Endodermal cell (in vitro differentiated cells): ENCODE measurements around the gene TNFRSF25. TPM values are rescaled to one million over a fixed set of nuclear protein-coding genes. Genes with fewer than 3 reads are reported as not detected.
A peak's percentile ranks its signal among the peaks of the same experiment; 100 is the strongest.

Experiments used
- DNase-seq: peaks from one replicate; pipeline ENCODE4 v3.0.0-alpha.2; 2017
- H3K27ac ChIP-seq: 2 replicates; pipeline ENCODE4 v1.5.1; 2013; ENCODE audit warnings: mild to moderate bottlenecking, low read depth, low read length, moderate library complexity
- H3K27me3 ChIP-seq: 2 replicates; pipeline ENCODE4 v1.6.1; 2013; ENCODE audit warnings: mild to moderate bottlenecking, low read length, moderate library complexity; ENCODE audit not compliant: insufficient read depth, control insufficient read depth, poor library complexity, severe bottlenecking
- H3K36me3 ChIP-seq: 2 replicates; pipeline ENCODE4 v1.7.0; 2013; ENCODE audit warnings: mild to moderate bottlenecking, low read length, moderate library complexity; ENCODE audit not compliant: control insufficient read depth, insufficient read depth
- H3K4me1 ChIP-seq: one replicate; pipeline ENCODE4 v1.7.0; 2013; ENCODE audit warnings: low read length; ENCODE audit not compliant: control insufficient read depth, insufficient read depth
- H3K4me3 ChIP-seq: 2 replicates; pipeline ENCODE4 v1.5.1; 2013; ENCODE audit warnings: mild to moderate bottlenecking, low read length, moderate library complexity
- H3K9ac ChIP-seq: 2 replicates; pipeline ENCODE4 v1.6.1; 2013; ENCODE audit warnings: mild to moderate bottlenecking, low read length, moderate library complexity; ENCODE audit not compliant: poor library complexity, severe bottlenecking; ENCODE audit errors: extremely low read depth
- H3K9me3 ChIP-seq: 2 replicates; pipeline ENCODE4 v1.6.1; 2013; ENCODE audit warnings: mild to moderate bottlenecking, low read length, moderate library complexity; ENCODE audit not compliant: control insufficient read depth
- H3K27ac Mint-ChIP-seq: 2 replicates; pipeline ENCODE4 v1.8.0; 2020; ENCODE audit warnings: mixed read lengths
- H3K27me3 Mint-ChIP-seq: 2 replicates; pipeline ENCODE4 v1.8.0; 2021; ENCODE audit warnings: mild to moderate bottlenecking, mixed read lengths; ENCODE audit not compliant: insufficient read depth
- H3K36me3 Mint-ChIP-seq: 2 replicates; pipeline ENCODE4 v1.8.0; 2020; ENCODE audit warnings: low read depth, mixed read lengths
- H3K4me1 Mint-ChIP-seq: 2 replicates; pipeline ENCODE4 v1.8.0; 2020; ENCODE audit warnings: mixed read lengths
- H3K4me3 Mint-ChIP-seq: 2 replicates; pipeline ENCODE4 v1.8.0; 2020; ENCODE audit warnings: mild to moderate bottlenecking, moderate library complexity, mixed read lengths
- H3K9me3 Mint-ChIP-seq: 2 replicates; pipeline ENCODE4 v1.8.0; 2020; ENCODE audit warnings: mild to moderate bottlenecking, mixed read lengths
- WGBS, 2 experiments: methylation state at CpG; one replicate each; pipeline versions ENCODE4 v1.1.5 to v1.1.7; 2013; ENCODE audit warnings: missing lambda C conversion rate in 2 of 2, mixed read lengths in 1 of 2; ENCODE audit not compliant: insufficient coverage in 1 of 2, insufficient read length in 1 of 2; 5-methylcytosine and 5-hydroxymethylcytosine counted together
- total RNA-seq, 2 donors: library from RNA; stranded (reverse); fragmentation: NEBNext Ultra II Directional in 1 of 2; extraction: Animal tissue kit (Norgen Biotek cat#: 25700) in 1 of 2; gene quantifications; 2 replicates in 1 of 2; 3 replicates in 1 of 2; pipeline ENCODE4 v1.2.1, GENCODE V29; 2021
- TF ChIP-seq, protein P1 (sequence below): fragments of 200-600 bp; sonication (generic); conservative IDR thresholded peaks from 2 replicates; pipeline ENCODE4 v1.5.0; 2021; ENCODE audit warnings: antibody characterized with exemption, mild to moderate bottlenecking

The TNFRSF25 gene
- total RNA-seq, 2 donors from 2014 or later = 25.9 to 26.9 TPM

DNA sequence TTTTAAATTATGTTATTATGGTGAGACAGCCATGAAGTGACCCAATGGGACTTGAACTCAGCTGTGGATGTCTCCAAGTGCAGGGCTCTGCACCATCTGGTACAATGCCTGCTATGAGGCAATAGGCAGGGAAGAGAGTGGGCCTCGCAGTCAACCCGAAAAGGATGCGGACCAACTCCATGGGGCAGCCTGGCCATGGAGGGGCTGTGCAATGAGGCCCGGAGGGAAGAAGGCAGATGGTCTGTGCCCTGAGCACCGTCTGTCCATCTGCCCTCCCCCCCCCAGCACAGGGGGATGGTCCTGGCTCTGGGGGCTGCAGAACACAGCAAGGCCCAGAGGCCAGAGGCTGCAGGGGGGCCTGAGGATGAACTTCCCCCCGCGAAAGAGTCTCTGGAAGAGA lies 24.4 kb downstream of the TNFRSF25 start:
- Mint-ChIP-seq H3K27ac (no peak overlapping the region), H3K4me1 (peaks cover 3% of the 10 kb centered on the region), H3K9me3 (no peaks in the 10 kb centered on the region), H3K4me3 (no peak overlapping the region), H3K36me3 (no peaks in the 10 kb centered on the region), H3K27me3 (peaks cover 43% of the 10 kb centered on the region)
- H3K36me3 ChIP-seq = no peaks in the 10 kb centered on the region
- no peak overlapping the region for H3K9ac ChIP-seq
- no peak overlapping the region for H3K27ac ChIP-seq
- TF ChIP-seq, protein P1, sequence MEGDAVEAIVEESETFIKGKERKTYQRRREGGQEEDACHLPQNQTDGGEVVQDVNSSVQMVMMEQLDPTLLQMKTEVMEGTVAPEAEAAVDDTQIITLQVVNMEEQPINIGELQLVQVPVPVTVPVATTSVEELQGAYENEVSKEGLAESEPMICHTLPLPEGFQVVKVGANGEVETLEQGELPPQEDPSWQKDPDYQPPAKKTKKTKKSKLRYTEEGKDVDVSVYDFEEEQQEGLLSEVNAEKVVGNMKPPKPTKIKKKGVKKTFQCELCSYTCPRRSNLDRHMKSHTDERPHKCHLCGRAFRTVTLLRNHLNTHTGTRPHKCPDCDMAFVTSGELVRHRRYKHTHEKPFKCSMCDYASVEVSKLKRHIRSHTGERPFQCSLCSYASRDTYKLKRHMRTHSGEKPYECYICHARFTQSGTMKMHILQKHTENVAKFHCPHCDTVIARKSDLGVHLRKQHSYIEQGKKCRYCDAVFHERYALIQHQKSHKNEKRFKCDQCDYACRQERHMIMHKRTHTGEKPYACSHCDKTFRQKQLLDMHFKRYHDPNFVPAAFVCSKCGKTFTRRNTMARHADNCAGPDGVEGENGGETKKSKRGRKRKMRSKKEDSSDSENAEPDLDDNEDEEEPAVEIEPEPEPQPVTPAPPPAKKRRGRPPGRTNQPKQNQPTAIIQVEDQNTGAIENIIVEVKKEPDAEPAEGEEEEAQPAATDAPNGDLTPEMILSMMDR = no peak
- H3K27me3 ChIP-seq = peaks cover 39% of the 10 kb centered on the region
- H3K9me3 ChIP-seq = no peaks in the 10 kb centered on the region
- 76 to 84% methylated on average over 5 to 7 of the region's 7 CpGs for WGBS, 2 experiments
- DNase-seq = no peak
- no peak overlapping the region for H3K4me3 ChIP-seq
- H3K4me1 ChIP-seq = no peaks in the 10 kb centered on the region

DNA sequence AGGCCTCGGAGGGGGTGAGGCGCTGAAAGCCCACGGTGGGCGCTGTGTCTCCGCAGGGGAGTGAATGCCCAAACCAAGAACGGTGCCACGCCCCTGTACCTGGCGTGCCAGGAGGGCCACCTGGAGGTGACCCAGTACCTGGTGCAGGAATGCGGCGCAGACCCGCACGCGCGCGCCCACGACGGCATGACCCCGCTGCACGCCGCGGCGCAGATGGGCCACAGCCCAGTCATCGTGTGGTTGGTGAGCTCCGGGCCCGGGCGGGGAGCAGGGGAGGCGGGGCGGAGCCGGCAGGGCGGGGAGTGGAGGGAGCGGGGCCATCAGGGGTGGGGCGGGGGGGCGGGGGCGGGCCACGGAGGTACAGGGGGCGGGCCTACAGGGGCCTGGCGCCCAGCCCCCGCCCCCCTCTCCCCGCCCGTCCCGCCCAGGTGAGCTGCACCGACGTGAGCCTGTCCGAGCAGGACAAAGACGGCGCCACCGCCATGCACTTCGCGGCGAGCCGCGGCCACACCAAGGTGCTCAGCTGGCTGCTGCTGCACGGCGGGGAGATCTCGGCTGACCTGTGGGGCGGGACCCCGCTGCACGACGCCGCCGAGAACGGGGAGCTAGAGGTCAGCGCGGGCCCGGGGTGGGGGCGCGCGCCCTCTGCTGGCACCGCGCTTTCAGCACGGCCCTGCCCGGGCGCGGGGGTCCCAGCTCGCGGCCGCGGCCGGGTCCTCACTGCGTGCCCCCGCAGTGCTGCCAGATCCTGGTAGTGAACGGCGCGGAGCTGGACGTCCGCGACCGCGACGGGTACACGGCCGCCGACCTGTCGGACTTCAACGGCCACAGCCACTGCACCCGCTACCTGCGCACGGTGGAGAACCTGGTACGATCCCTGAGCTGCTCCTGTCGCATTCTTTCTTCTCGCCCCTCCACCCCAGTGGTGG lies 25.5 kb downstream of the TNFRSF25 start:
- 13 to 35% methylated on average over 28 to 96 of the region's 101 CpGs for WGBS, 2 experiments
- no peak overlapping the region for H3K4me3 Mint-ChIP-seq

GRCh38 chr1:6438047-6438525 lies 27.9 kb downstream of the TNFRSF25 start:
- TF ChIP-seq, protein P1 = peak; percentile 97
- Mint-ChIP-seq H3K27ac (no peak overlapping the region), H3K4me1 (peaks cover 3% of the 10 kb centered on the region), H3K9me3 (no peaks in the 10 kb centered on the region), H3K36me3 (no peaks in the 10 kb centered on the region), H3K27me3 (peaks cover 54% of the 10 kb centered on the region), H3K4me3 (no peak overlapping the region)
- peaks cover 27% of the 10 kb centered on the region for H3K27me3 ChIP-seq
- H3K27ac ChIP-seq = no peak overlapping the region
- no peak overlapping the region for H3K9ac ChIP-seq
- 27% methylated on average over 5 of the region's 5 CpGs for WGBS, 2 experiments
- DNase-seq = peak; percentile 97
- H3K4me3 ChIP-seq = no peak overlapping the region
- H3K36me3 ChIP-seq = no peaks in the 10 kb centered on the region
- no peaks in the 10 kb centered on the region for H3K4me1 ChIP-seq
- no peaks in the 10 kb centered on the region for H3K9me3 ChIP-seq

More for the DNA sequence above, 25.5 kb downstream of the TNFRSF25 start:
- no peaks in the 10 kb centered on the region for H3K9me3 ChIP-seq
- no peaks in the 10 kb centered on the region for H3K4me1 ChIP-seq
- peaks cover 44% of the 10 kb centered on the region for H3K27me3 Mint-ChIP-seq
- no peak overlapping the region for H3K27ac Mint-ChIP-seq
- TF ChIP-seq, protein P1 = peak; percentile 77
- no peaks in the 10 kb centered on the region for H3K9me3 Mint-ChIP-seq
- peaks cover 3% of the 10 kb centered on the region for H3K4me1 Mint-ChIP-seq
- no peaks in the 10 kb centered on the region for H3K36me3 ChIP-seq
- H3K9ac ChIP-seq = no peak overlapping the region
- peaks cover 37% of the 10 kb centered on the region for H3K27me3 ChIP-seq
- DNase-seq = peak; percentile 94
- H3K36me3 Mint-ChIP-seq = no peaks in the 10 kb centered on the region
- H3K4me3 ChIP-seq = no peak overlapping the region
- H3K27ac ChIP-seq = no peak overlapping the region
